Brain microvascular endothelial cell (primary cell): ENCODE data around the gene NXPH4.
A peak's percentile ranks its signal among the peaks of the same experiment; 100 is the strongest.

ENCODE experiments used
- DNase-seq: peaks from one replicate; pipeline ENCODE4 v3.0.0-alpha.2; 2020
- H3K27ac ChIP-seq: fragments of 250-450 bp; sonication (Bioruptor Pico); 2 replicates; pipeline ENCODE4 v1.5.1; 2020; ENCODE audit warnings: mild to moderate bottlenecking, moderate library complexity
- H3K27me3 ChIP-seq: fragments of 250-450 bp; sonication (Bioruptor Pico); replicated peaks from 2 replicates; pipeline ENCODE4 v1.5.1; 2020; ENCODE audit warnings: mild to moderate bottlenecking
- H3K36me3 ChIP-seq: fragments of 250-450 bp; sonication (Bioruptor Pico); replicated peaks from 2 replicates; pipeline ENCODE4 v1.5.1; 2020; ENCODE audit warnings: mild to moderate bottlenecking
- H3K4me3 ChIP-seq: 2 replicates; pipeline ENCODE4 v1.5.1; 2011; ENCODE audit warnings: low read depth, mild to moderate bottlenecking, control low read depth, low read length, moderate library complexity
- CTCF ChIP-seq: IDR thresholded peaks from 2 replicates; pipeline ENCODE4 v1.5.1; 2011; ENCODE audit warnings: low read depth, mild to moderate bottlenecking, moderate library complexity, low read length, control low read depth, inconsistent platforms; ENCODE audit errors: missing control alignments
- in situ Hi-C: cut with HindIII; loops from 2 replicates; pipeline ENCODE4 v1.10.0; 2017; ENCODE audit warnings: low sequenced_read_pairs, low pct_ligation_motif_present

The NXPH4 gene

GRCh38 chr12:57210461-57210860 lies 6.1 kb upstream of the NXPH4 start:
- Histone ChIP-seq H3K4me3 (no peak overlapping the region), H3K27me3 (peaks cover 7% of the 10 kb centered on the region), H3K36me3 (peaks cover 63% of the 10 kb centered on the region), H3K27ac (no peak overlapping the region)
- TF ChIP-seq CTCF: no peak
- in situ Hi-C loops: no loop called here
- DNase-seq: no peak

GRCh38 chr12:57210926-57211692 lies 5.5 kb upstream of the NXPH4 start:
- H3K27ac ChIP-seq: no peak overlapping the region
- peaks cover 56% of the 10 kb centered on the region for H3K36me3 ChIP-seq
- no peak for DNase-seq
- H3K27me3 ChIP-seq: peaks cover 14% of the 10 kb centered on the region
- H3K4me3 ChIP-seq: no peak overlapping the region
- no peak for TF ChIP-seq CTCF
- in situ Hi-C loops: no loop called here

- Histone ChIP-seq H3K4me3 (no peak overlapping the region), H3K27ac (no peak overlapping the region), H3K36me3 (peaks cover 48% of the 10 kb centered on the region), H3K27me3 (peaks cover 20% of the 10 kb centered on the region)
- peak; percentile 31 for TF ChIP-seq CTCF
- in situ Hi-C loops: no loop called here
- DNase-seq: no peak
Measured at GRCh38 chr12:57211791-57212700, 4.5 kb upstream of the NXPH4 start.

GRCh38 chr12:57212701-57213057 lies 3.9 kb upstream of the NXPH4 start:
- in situ Hi-C loops: no loop called here
- Histone ChIP-seq H3K27ac (no peak overlapping the region), H3K27me3 (peaks cover 26% of the 10 kb centered on the region), H3K4me3 (no peak overlapping the region), H3K36me3 (peaks cover 45% of the 10 kb centered on the region)
- TF ChIP-seq CTCF: no peak
- DNase-seq: no peak

GRCh38 chr12:57213058-57213715 lies 3.4 kb upstream of the NXPH4 start:
- peak; percentile 96 for TF ChIP-seq CTCF
- Histone ChIP-seq H3K36me3 (peaks cover 40% of the 10 kb centered on the region), H3K4me3 (no peak overlapping the region), H3K27me3 (peaks cover 27% of the 10 kb centered on the region), H3K27ac (no peak overlapping the region)
- DNase-seq: peak; percentile 82
- in situ Hi-C loops: no loop called here
